Stimulated activated CD4-positive, alpha-beta T cell treated with anti-CD3 and anti-CD28 coated beads, Interleukin-4, amount 100 ng/mL, for 4 hours (primary cell): ENCODE data around the gene CEBPA.
"Not testable (repeated sequence)": the region's sequence is repeated elsewhere in the genome, so short reads cannot be mapped to it uniquely, and the experiment has no call there.

Source experiments
- DNase-seq, 2 experiments: peaks; one replicate each; pipeline ENCODE4 v3.0.0-alpha.2; 2020

Gene CEBPA

DNA sequence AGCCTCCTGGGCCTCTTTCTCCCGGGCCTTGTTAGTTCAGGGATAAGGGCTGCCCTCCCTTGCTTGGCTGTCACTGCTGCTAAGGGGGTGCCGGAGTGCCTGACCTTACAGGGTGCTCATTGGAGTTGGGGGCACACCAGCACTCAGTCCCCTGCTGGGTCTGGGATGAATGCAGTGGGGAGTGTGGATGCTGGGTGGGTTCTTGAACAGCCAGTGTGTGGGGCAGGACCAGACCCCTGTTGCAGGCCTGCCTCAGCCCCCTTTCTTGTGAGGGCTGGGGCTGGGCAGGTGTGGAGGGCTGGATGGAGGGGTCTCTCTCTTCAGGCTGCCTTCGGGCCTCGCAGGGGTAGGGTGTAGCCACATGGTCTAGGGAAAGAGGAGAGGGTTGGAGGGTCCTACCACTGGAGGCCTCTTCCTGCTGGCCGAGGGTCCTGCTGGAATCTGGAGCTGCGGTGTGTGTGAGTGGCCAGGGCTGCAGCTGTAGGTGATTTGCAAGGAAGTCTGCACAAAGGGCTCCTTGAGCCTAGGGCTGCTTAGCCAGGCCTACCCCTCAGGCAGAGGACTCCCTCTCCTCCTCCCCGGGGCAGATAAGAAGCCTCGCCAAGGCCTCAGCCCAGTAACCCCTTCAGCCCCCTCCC lies 3.2 kb downstream of the CEBPA start:
- no peak for DNase-seq

DNA sequence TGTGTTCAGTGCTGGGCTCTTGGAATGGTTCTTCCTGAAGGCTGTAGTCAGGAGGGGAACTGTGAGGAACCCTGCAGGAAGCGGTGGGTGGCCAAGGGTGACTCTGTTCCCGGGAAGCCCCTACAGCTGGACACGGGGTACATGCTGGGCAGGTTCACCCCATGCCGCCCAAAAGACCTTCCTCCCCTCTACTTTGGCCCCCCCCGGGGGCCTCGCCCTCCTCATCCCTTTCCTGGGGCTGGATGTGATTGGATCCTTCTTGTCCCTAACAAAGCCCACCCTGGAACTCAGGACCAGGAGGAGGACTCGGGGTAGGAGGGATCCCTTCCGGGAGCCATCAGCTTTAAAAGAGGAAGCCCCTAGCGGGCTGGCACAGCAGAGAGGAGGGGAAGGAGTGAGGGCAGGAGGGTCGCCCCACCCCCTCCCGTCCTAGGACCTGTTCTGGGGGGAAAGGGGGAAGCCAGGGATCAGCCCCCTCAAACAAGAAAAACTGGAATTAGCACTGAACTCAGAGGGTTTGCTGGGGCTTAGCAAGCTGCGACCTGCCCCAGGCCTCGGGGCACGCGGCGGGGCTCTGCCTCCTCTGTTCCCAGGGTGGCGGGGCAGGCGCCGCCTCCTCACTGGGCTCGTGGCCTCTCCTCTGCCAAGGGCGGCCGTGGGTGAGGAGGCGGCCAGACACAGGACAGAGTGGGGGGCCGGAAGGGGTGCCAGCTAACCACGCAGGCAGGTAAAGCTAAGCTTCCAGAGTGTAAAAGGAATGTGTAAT lies 4.0 kb downstream of the CEBPA start:
- DNase-seq: no peak

DNA sequence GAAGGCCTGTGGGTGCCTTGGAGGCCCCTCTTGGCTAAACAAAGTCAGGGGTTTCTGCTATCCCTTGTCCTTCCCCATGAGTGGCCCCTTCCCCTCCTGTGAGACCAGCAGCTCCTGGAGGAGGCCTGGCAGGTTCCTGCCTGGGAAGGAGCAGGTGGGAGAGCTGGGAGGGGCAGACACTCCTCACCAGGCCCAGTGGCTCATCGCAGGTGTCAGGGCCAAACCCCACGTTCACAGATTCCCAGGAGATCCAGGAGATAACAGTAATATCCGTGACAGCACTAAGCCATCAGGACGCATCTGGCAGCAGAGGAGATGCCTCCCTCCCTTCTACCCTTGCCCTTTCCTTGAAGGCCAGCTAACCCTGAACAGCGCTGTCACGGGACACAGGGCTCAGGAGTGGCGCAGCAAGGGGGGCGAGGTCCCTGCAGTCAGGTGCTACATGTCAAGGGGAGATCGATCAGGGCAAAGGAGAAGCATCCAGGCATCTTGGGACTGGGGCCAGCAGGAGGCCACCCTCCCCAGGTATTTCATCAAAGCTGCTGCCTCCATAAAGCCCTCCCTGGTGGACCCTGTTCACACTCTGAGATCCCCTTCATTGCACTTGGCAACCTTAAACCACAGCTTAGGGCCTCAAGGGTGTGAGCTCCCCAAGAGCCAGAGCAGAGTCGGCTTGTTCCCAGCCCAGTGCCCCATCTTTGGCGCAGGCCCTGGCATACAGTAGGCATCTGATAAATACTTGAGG lies 4.8 kb downstream of the CEBPA start:
- no peak for DNase-seq

DNA sequence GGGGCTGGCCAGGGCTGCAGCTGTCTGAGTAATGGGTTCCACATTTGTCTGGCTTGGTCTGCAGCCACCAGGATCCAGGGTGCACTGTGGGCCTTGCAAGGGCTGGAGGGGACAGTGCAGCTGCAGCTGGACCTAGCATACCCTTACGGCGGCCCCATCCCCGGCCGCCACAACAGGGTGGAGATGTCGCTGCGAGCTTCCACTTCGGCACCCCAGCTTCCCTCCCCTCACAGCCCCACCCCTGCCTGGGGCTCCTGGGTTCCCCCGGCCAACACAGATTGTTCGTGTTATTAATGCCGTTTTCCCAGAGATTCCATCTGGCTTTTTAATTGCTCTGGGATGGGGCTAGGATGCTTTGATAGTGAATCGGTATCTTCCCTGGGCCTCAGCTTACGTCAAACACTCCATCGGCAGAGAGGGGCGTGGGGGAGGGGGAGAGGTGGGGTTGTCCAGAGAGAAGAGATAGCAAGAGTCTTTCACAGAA lies 5.8 kb downstream of the CEBPA start:
- no peak for DNase-seq

DNA sequence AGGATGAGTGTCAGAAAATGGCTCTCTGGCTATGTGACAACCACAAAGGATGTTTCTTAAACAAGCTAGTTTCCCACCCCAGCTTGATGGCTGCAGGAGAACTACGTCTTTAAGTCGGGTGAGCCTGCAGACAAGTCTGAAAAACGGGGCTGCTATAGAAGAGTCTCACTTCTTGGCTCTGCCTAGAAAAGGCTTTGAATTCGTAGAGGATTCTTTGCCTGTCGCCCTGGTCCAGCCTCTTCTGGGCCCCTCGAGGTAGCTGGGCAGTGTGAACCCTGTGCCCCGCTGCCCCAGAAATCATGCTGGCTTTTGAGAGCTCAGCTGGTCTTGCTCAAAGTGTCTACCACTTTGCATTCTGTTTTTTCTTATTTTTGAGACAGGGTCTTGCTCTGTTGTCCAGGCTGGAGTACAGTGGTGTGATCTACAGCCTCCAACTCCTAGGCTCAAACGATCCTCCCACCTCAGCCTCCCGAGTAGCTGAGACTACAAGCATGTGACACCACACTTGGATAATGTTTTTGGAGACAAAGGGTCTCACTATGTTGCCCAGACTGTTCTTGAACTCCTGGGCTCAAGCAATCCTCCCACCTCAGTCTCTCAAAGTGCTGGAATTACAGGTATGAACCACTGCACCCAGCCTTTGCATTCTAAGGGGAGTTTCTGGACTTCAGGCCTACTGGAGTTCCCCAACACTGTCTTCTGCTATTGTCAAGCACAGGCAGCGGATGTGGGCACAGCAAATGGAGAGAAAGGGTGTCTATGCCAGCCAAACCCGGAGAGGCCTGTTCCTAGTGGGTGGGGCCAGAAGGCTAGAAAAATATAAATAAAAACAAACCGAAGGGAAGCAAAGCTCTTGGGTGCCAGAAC lies 6.5 kb downstream of the CEBPA start:
- DNase-seq: no peak

DNA sequence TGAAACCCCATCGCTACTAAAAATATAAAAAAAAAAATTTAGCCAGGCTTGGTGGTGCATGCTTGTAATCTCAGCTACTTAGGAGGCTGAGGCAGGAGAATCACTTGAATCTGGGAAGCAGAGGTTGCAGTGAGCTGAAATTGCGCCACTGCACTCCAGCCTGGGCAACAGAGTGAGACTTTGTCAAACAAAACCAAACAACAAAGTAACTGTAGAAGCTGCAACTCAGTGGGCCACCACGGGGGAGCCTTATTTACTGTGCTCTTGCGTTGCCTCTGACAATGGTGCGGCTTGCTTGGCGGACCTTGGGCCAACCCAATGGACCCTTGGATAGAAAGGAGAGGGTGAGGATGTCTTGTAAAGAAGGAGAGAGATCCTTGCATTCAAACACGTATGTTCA lies 7.3 kb downstream of the CEBPA start:
- not testable (repeated sequence) for DNase-seq

DNA sequence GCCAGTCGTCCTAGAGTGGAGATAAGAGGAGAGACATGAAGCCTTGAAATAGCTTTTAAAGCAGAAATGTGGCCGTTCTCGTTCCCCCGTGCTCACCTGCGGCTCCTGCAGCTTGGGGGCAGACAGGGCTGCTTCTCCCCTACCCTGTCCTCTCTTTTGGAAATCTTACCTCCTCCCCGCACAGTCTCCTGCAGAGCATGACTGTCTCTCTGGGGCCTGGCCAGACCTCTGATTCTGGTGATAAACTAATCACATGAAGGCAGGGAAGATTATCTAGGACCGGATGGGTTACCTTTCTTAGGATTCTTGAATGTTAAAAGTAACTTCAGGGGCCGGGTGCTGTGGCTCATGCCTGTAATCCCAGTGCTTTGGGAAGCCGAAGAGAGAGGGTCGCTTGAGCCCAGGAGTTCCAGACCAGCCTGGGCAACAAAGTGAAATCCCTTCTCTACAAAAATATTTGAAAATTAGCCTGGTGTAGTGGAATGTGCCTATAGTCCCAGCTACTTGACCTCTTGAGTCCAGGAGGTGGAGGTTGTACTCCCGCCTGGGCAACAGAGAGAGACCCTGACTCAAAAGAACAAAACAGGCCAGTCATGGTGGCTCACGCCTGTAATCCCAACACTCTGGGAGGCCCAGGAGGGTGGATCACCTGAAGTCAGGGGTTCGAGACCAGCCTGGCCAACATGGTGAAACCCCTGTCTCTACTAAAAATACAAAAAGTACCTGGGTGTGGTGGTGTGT lies 8.1 kb downstream of the CEBPA start:
- no peak for DNase-seq

DNA sequence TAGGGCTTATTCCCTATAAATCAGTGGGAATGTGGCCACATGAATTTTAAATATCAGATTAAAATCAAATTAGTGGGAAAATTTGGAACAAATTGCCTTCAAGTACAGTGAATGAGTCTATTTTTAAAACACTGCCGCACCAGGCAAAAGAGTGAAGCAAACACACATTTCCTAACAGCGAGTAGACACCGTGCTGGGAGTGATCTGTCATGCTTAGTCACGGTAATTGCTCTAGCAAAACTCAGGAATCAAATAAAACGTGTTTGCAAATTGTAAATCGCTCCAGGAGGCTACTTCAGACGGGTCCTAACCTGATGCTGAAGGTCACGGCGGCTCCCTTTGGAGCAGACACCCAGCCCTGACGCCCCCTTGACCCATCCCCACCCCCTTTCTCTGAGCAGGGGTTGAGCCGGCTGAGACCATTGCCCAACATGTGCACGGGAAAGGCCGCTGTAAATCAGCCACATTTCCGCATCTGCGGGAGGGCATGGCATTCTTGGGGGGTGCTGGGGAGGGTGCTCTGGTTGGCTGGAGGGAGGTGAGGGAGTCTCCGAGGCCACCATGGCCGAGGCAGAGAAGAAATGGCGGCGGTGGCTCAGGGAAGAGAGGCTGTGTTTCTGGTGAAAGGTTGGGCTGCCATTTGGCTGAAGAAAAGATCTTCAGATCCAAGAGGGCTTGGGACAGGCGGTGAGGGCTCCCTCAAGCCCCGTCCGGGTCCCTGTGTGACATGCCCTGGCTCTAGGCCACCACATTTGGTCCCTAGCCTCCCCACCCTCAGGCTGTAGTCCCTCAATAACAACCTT lies 8.9 kb downstream of the CEBPA start:
- no peak for DNase-seq

DNA sequence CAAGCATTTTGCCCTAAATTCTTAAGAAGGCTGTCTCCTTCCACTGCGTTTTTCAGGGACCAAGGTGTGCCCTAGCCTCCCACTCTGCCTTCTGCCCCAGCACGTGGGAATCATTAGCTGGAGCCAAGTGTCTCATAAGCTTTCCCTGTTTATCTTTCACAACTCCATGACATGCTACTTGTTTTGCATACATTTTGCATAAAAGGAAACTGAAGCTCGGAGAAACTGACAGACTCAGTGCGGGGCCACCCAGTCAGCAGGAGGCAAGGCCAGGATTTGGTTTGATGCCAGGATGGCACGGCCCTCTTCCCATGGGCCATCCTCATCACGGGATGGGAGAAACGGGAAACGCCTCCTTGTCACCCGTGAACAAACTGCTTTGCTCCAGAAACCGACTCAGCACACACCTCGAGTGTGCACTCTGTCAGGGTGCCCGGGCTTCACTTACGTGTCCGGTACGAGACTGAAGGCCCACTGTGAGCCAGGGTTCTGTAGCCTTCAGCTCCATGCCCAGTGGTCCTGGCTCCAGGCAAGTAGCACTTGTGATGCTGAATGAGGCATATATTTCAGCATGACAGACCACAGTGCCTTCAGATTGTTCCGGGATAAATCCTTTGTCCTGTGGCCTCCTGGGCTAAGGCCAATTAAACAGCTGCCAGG lies 9.6 kb downstream of the CEBPA start:
- no peak for DNase-seq

DNA sequence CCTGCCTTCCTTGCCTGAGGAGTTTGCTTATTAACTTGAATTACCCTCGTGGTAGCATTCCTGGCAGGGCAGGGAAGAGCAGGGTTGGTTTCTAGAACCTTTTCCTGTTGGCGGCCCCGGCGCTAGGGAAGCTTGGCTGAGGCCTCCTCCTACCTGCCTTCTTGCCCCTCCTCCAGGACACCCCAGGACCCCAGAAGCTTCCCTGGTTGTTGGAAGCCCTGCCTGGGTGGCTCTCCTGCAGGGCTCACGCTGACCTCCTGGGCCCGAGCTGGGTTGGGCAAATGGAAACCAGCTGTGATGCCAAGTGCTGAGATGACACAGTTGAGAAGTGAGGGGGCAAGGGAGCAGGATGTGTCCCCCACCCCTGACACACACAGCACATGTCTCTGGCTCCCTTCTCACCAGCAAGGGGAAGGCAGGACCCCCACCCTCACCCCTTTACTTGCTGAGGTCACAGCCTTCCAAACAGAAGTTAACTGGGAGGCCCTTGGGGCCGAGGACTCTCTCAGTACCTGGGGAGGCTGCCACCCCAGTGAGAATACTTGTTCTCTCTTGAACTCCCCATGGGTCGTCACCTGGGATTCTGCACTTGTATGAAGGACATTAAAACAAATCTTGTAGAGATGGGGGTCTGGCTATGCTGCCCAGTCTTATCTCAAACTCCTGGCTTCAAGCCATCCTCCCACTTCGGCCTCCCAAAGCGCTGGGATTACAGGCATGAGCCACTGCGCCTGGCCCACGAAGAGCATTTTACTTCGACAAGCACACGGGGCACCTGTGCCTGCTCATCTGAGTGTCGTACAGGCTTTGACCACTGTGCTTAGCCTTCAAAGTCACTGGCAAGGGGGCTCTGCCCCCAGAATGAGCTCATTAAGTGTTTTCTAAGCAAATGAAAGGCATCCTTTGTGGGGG lies 10.5 kb downstream of the CEBPA start:
- no peak for DNase-seq

DNA sequence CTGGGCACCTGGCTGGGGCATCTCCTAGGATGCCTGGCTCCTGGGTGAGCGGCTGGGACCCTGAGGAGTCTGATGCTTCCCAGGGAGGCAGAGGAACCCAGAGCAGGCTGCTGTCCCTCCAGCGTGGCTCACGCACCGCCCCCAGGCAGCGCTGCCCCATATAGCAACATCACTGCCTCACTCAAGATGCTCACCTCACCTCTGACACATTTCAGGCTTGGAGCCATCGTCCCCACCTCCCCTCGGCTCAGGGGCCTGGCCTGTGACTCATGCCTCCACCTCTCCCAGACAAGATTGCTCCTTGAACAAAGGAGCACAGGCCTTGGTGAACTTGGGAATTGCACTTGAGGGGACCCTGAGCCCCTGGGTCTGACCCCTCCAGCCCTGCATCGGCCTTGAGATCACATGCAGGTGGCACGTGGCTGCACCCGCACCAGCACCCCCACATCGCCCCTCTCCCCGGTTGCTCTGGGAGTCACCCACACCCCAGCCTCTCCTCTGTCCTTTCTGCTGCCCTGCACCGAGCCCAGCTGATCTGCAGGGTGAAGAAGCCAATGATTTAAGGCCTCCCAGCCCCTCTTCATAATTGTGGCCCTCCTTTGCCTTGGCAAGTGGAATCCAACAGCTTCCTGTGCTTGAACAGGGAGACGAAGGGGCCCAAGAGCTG lies 11.2 kb downstream of the CEBPA start:
- no peak for DNase-seq

DNA sequence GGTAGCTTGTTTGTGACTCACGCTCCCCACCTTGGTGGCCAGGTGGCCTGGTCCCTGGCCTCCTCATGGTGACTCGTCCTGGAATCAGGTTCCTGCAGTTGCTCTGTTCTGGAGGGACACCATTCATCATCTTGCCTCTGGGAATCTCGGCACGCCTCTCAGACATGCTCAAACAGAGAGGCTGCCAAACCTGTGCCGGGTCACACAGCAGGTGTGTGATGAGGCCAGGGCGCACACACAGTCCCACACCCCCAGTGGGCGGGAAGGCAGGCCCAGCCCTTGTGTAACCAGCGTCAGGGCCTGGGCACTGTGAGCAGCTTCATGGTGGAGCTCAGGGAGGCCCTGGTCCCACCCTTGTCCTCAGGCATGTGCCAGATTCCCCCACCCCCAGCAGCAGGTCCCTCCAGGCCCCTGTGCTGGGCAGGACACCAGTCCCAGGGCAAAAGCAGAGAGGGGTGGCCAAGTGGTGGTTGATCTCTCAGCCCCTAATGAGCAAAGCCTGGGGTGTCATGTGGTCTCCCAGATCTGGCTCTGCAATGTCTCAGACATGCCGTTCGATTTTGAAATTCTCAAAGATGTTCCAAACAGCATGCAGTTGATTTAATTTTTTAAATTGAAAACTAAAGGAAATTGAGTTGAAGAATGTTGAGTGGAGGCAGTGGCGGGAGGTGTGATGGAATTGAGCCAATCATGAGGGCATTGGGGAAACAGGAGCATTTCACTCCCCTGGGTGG lies 12.1 kb downstream of the CEBPA start:
- no peak for DNase-seq

DNA sequence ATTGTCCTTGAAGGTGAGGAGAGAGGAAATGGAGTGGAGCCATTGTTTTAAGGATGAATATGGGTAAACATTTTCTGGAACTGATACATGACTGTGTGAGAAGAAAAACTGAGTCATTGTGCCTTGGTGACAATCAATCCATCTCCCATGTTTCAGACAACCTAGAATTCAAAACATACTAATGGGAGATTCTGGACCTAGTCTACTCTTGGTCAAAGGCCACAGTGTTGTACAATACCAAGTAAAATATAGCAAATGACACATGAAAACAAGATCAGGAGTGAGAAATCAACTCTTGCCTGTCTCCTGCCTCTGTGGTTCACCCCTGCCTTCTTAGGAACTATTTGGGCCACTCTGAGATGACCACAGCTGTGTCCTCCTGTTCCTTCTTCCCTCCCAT lies 13.1 kb downstream of the CEBPA start:
- DNase-seq: no peak

DNA sequence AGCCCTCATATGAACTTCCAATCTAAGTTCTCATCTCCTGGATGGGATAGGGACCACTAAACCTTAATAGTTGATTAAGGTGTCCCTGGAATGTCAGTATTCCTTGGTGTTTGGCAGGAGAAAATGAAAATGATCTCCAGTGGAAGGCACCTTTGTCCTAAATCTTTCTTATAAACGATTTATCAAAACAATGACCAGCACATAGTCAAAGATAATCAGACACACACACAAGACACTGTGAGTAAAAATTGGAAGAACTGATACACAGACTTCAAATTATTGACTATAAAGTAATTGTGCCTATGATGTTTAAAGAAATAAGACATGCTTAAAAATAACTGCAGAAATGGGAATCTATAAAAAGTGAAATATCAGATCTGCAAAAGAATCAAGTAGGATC lies 13.7 kb downstream of the CEBPA start:
- no peak for DNase-seq

DNA sequence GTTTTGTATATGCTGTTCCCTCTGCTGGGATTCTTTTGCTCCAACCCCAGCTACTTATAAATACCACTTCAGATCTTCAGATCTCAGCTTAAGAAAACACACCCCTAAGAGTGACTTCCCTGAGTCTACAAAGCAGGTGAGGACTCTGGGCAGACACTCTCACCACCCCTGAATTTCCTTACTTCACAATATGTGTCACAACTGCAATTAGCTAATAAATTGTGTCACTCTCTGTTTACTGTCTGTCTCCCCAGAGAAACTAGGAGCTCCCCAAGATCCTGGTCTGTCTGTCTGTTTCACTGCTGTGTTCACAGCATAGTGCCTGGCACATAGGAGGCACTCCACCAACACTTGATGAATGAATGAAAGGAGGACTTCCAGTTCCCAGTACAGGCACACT lies 14.4 kb downstream of the CEBPA start:
- DNase-seq: no peak

DNA sequence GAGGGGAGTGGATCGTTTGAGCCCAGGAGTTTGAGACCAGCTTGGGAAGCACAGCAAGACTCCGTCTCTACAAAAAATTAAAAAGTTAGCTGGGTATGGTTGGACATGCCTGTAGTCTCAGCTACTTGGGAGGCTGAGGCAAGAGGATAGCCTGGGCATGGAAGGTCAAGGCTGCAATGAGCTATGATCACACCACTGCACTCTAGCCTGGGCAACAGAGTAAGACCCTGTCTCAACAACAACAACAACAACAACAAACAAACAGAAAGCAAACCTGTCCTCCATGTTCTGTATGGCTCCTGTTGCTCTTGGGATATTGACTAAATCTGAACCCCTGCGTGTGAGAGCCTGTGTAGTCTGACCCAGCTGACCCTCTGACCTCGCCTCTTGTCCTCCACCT lies 14.9 kb downstream of the CEBPA start:
- no peak for DNase-seq

DNA sequence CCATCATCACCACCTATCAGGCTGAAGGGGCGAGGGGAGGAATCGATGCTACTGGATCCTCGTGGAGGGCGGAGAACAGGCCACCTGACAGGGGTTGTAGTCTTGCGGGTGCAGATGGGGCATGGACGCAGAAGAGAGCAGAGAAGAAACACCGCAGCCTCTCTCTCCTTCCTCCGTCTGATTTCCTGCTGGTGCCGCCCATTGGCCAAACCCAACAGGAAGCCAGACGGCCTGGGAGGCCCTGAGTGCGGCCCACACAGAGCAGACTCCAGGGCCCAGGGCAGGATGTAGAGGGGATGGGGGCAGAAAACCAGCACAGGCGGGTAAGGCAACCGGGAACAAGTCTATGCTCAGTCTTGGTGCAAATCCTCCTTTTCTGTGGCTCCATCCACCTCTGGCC lies 15.4 kb downstream of the CEBPA start:
- DNase-seq: no peak

DNA sequence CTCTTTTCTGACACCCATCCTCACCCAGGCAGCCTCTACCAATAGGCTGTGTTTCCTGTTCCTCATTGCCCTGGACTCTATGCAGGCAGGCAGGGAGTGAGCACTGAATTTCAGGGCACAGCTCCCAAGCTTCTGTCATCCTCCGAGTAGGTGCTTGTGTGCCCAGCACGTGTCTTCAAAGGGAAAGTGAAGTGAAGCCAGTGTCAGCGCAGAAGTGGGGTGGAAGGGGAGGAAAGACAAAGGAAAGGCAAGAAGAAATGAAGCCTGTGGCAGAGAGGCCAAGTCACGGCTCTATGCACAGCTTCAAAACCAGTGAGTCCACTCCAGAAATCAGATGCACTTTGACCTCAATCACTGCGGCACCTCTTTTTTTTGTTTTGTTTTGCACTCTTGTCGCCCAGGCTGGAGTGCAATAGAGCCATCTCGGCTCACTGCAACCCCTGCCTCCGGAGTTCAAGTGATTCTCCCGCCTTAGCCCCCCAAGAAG lies 16.9 kb downstream of the CEBPA start:
- DNase-seq: no peak
